HCT116 (cell line): ENCODE measurements around the gene BDNF. TPM values are rescaled to one million over a fixed set of nuclear protein-coding genes. Genes with fewer than 3 reads are reported as not detected.
A peak's percentile ranks its signal among the peaks of the same experiment; 100 is the strongest.

Experiments
- ATAC-seq: fragments of 200-7000 bp; cut with Tn5 transposase; 2 replicates; pipeline ENCODE4 v1.9.1; 2020; ENCODE audit warnings: mild to moderate bottlenecking, moderate library complexity
- BruUV-seq: library from RNA; stranded (reverse); fragments of 400-500 nt; replicated peaks from 2 replicates; lab custom pipeline; 2021; lab: Mats Ljungman, UMichigan
- CTCF ChIA-PET: fragments of 300-600 bp; sonication (Branson Sonifier 250); formaldehyde crosslinking; loops from one replicate; lab custom pipeline; 2021; ENCODE audit warnings: antibody characterized with exemption; lab: Charles Lee
- POLR2A ChIA-PET: fragments of 300-600, 350-600 bp; sonication (Branson Sonifier 250); formaldehyde crosslinking; loops from one replicate; lab custom pipeline; 2021; ENCODE audit warnings: antibody characterized with exemption; lab: Charles Lee
- RAD21 ChIA-PET, 2 experiments: fragments of 300-600 bp; sonication (Branson Sonifier 250); formaldehyde crosslinking; loops; one replicate each; lab custom pipeline; 2023; ENCODE audit warnings: low total read pairs in 2 of 2; ENCODE audit not compliant: uncharacterized antibody in 2 of 2, unreplicated experiment in 2 of 2, low non-redundant PET in 1 of 2; lab: Charles Lee
- DNase-seq: peaks from one replicate; pipeline ENCODE4 v3.0.0-alpha.2; 2010; ENCODE audit warnings: low read depth, low spot score
- H2AFZ ChIP-seq: fragments of 200-600 bp; shearing (Covaris generic), sonication (generic); 2 replicates; pipeline ENCODE4 v1.6.1; 2017; ENCODE audit warnings: low read depth, mixed run types, mixed read lengths, antibody characterized with exemption, low read length; ENCODE audit not compliant: poor library complexity, severe bottlenecking
- H3K27ac ChIP-seq: 2 replicates; pipeline ENCODE4 v1.5.1; 2012; ENCODE audit warnings: low read depth, low read length
- H3K27me3 ChIP-seq: fragments of 200-600 bp; sonication (generic); 2 replicates; pipeline ENCODE4 v1.6.1; 2016; ENCODE audit warnings: mixed run types, low read length, mixed read lengths; ENCODE audit not compliant: insufficient read depth
- H3K36me3 ChIP-seq, 2 experiments: fragments of 200-500 bp in 1 of 2; fragments of 200-600 bp in 1 of 2; sonication (Bioruptor generic) in 1 of 2; sonication (generic) in 1 of 2; 2 replicates each; pipeline versions ENCODE4 v1.5.1 to v1.6.1; 2014 to 2016; ENCODE audit warnings: low read length in 2 of 2, inconsistent platforms in 1 of 2, mixed read lengths in 1 of 2, mixed run types in 1 of 2; ENCODE audit not compliant: insufficient read depth in 2 of 2, control insufficient read depth in 1 of 2
- H3K4me1 ChIP-seq, 2 experiments: fragments of 200-600 bp in 1 of 2; sonication (generic) in 1 of 2; 2 replicates each; pipeline versions ENCODE4 v1.5.1 to v1.6.1; 2012 to 2017; ENCODE audit warnings: low read length in 2 of 2, inconsistent platforms in 1 of 2, mild to moderate bottlenecking in 1 of 2, mixed read lengths in 1 of 2, mixed run types in 1 of 2, moderate library complexity in 1 of 2; ENCODE audit not compliant: insufficient read depth in 2 of 2, control insufficient read depth in 1 of 2
- H3K4me2 ChIP-seq: fragments of 200-600 bp; sonication (generic); 2 replicates; pipeline ENCODE4 v1.6.1; 2017; ENCODE audit warnings: mixed run types, low read length, mixed read lengths
- H3K4me3 ChIP-seq, 2 experiments: fragments of 200-600 bp in 1 of 2; sonication (generic) in 1 of 2; replicated peaks in 1 of 2; 2 replicates each; pipeline ENCODE4 v1.5.1; 2011 to 2016; ENCODE audit warnings: low read length in 2 of 2, control low read depth in 1 of 2, low read depth in 1 of 2, mild to moderate bottlenecking in 1 of 2, mixed read lengths in 1 of 2, mixed run types in 1 of 2
- H3K79me2 ChIP-seq: fragments of 200-600 bp; sonication (generic); 2 replicates; pipeline ENCODE4 v1.6.1; 2017; ENCODE audit warnings: mild to moderate bottlenecking, mixed run types, low read length, moderate library complexity, mixed read lengths; ENCODE audit not compliant: insufficient read depth
- H3K9ac ChIP-seq: fragments of 200-600 bp; sonication (generic); 2 replicates; pipeline ENCODE4 v1.6.1; 2016; ENCODE audit warnings: low read length, mixed read lengths
- H3K9me2 ChIP-seq: fragments of 200-600 bp; sonication (generic), shearing (Covaris generic); 2 replicates; pipeline ENCODE4 v1.6.1; 2017; ENCODE audit warnings: mixed run types, mild to moderate bottlenecking, moderate library complexity; ENCODE audit not compliant: insufficient read depth
- H3K9me3 ChIP-seq, 2 experiments: fragments of 200-500 bp in 1 of 2; fragments of 200-600 bp in 1 of 2; sonication (Bioruptor generic) in 1 of 2; sonication (generic) in 1 of 2; 2 replicates each; pipeline ENCODE4 v1.6.1; 2014 to 2017; ENCODE audit warnings: low read length in 2 of 2, mixed read lengths in 2 of 2, inconsistent platforms in 1 of 2, low read depth in 1 of 2, mild to moderate bottlenecking in 1 of 2, mixed run types in 1 of 2, moderate library complexity in 1 of 2; ENCODE audit not compliant: control insufficient read depth in 1 of 2, insufficient read depth in 1 of 2
- H4K20me1 ChIP-seq: fragments of 200-600 bp; sonication (generic), shearing (Covaris generic); 2 replicates; pipeline ENCODE4 v1.6.1; 2017; ENCODE audit warnings: mixed run types, mild to moderate bottlenecking, moderate library complexity; ENCODE audit not compliant: insufficient read depth
- CBX3 ChIP-seq: IDR thresholded peaks from 2 replicates; pipeline ENCODE4 v1.6.1; 2012; ENCODE audit warnings: low read depth
- CEBPB ChIP-seq: IDR thresholded peaks from 2 replicates; pipeline ENCODE4 v1.6.1; 2012; ENCODE audit warnings: low read depth
- EGR1 ChIP-seq: IDR thresholded peaks from 2 replicates; pipeline ENCODE4 v1.6.1; 2012; ENCODE audit warnings: low read depth
- FOSL1 ChIP-seq: IDR thresholded peaks from 2 replicates; pipeline ENCODE4 v1.6.1; 2012; ENCODE audit warnings: low read depth
- POLR2A ChIP-seq: IDR thresholded peaks from 2 replicates; pipeline ENCODE4 v1.7.0; 2011; ENCODE audit warnings: borderline replicate concordance; ENCODE audit not compliant: insufficient read depth, insufficient read length; ENCODE audit errors: extremely low read depth
- POLR2AphosphoS5 ChIP-seq: IDR thresholded peaks from 2 replicates; pipeline ENCODE4 v1.6.1; 2011; ENCODE audit warnings: mild to moderate bottlenecking, low read depth, low read length, moderate library complexity
- SIN3A ChIP-seq: IDR thresholded peaks from 2 replicates; pipeline ENCODE4 v1.6.1; 2012; ENCODE audit warnings: low read depth
- SP1 ChIP-seq: IDR thresholded peaks from 2 replicates; pipeline ENCODE4 v1.6.1; 2012; ENCODE audit warnings: low read depth
- TCF7L2 ChIP-seq: IDR thresholded peaks from 2 replicates; pipeline ENCODE4 v1.7.0; 2011; ENCODE audit warnings: borderline replicate concordance, inconsistent platforms; ENCODE audit not compliant: insufficient read depth, insufficient read length; ENCODE audit errors: extremely low read depth
- ZNF274 ChIP-seq: fragments of 200-500 bp; sonication (Bioruptor generic); IDR thresholded peaks from 2 replicates; pipeline ENCODE4 v1.6.1; 2014; ENCODE audit warnings: mild to moderate bottlenecking, low read depth, low read length, inconsistent platforms
- intact Hi-C: fragments of 100-400 bp; cut with micrococcal nuclease; formaldehyde crosslinking; loops from 2 replicates; pipeline ENCODE4 v1.10.0; 2022
- total RNA-seq: library from RNA; stranded (reverse); gene quantifications from one replicate; pipeline ENCODE4 v1.2.1, GENCODE V29; 2021; ENCODE audit not compliant: unreplicated experiment

Gene BDNF
- total RNA-seq, 1 experiment from 2014 or later: 22.0 TPM

DNA sequence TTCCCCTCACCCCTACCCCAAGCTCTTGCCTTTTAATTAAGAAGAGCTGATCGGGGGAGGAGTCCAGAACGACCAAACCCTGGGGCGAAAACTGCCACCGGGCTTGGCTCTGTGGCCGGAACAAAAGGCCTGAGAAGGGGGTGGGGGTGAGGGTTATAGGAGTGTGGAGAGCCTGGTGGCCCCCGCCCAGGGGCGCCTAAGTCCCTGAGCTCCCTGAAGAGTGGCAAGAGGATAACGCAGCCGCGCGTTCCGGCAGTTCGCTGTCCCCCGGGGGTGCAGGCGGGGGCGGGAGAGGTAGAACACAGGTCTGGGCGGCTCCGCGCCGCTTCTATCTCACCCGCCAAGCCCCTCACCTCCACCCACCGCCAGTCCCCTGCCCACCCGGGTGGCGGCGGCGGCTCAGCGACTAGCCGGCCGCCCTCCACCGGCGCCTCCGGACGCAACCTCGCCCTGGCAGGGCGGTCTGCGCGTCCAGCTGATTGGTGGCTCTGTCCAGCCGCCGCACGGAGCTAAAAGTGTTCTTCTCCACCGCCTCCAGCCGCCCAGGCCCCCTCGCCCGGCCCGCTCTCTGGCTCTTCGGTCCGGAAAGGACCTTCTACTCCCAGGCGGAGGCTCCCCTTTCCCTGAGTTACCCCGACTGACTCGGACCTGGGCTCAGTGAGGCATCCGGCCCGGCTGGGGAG, 18.7 kb upstream of the BDNF start (continued):
- TF ChIP-seq EGR1 (no peak), POLR2A (peak; percentile 14), CEBPB (no peak), SP1 (no peak), FOSL1 (no peak)

DNA sequence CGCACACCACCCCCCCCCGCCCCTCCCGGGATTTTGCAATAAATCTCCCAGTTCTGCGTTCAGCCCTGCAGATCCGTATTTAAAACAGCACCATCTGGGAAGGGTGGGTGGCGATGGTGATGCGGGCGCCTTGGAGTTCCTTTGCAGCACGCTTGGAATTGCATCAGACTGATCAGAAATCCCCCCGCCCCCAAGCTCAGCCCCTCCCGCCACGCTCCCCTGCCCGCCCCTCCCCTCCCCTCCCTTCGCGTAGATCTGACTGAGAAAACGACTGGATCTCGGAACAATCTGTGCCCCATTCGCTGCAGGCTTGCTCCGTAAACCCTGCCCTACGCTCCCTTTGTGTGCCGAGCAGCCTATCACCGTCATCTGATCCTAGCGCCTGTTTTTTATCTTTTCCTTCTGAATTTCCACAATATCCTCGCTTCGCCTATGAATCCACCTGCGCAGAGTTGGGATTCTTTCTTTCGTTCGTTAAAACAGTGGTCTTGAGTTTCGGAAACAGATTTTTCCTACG, 18.1 kb upstream of the BDNF start:
- peak overlapping the region; percentile 94 for H2AFZ ChIP-seq
- POLR2A ChIA-PET: interaction anchor here (1.5 to 2.9 kb wide), 2 partner anchors 216 to 811 kb away, joined by 3 to 13 read pairs; no protein-coding TSS in a partner anchor
- H3K9me3 ChIP-seq: no peaks in the 10 kb centered on the region
- intact Hi-C loops: loop anchor here (5.0 kb wide), 1 partner anchor 389 kb away; the partner anchor contains the start of genes KIF18A and METTL15
- no peaks in the 10 kb centered on the region for H3K79me2 ChIP-seq
- H3K9ac ChIP-seq: peak overlapping the region; percentile 58
- RAD21 ChIA-PET: interaction anchor here in 1 of 2 experiments (2.8 kb wide), 1 partner anchor 19 kb away, joined by 12 read pairs; the partner anchor contains the start of gene BDNF
- no TSS peak for BruUV-seq
- CTCF ChIA-PET: interaction anchor here (0.7 to 3.8 kb wide), 8 partner anchors 10 to 956 kb away, joined by 3 to 39 read pairs (median 5); partner anchors contain the start of gene BDNF
- TF ChIP-seq POLR2AphosphoS5 (peak; percentile 63; the same call in 1 of the 2 replicates), TCF7L2 (peak; percentile 48), POLR2A (peak; percentile 87), SIN3A (no peak), ZNF274 (no peak), CEBPB (peak; percentile 50; the same call in 1 of the 2 replicates), CBX3 (peak; percentile 37; the same call in 1 of the 2 replicates)
- H3K27ac ChIP-seq: peak overlapping the region; percentile 85
- H3K4me1 ChIP-seq: peaks cover 18 to 28% of the 10 kb centered on the region in 2 experiments; a peak in 3 of 4 replicates
- DNase-seq: peak; percentile 73
- H3K36me3 ChIP-seq: no peaks in the 10 kb centered on the region
- peak overlapping the region; percentile 57 to 62 for H3K4me3 ChIP-seq
- H3K4me2 ChIP-seq: peak overlapping the region; percentile 96
- H3K9me2 ChIP-seq: no peaks in the 10 kb centered on the region
- H3K27me3 ChIP-seq: no peaks in the 10 kb centered on the region
- H4K20me1 ChIP-seq: no peaks in the 10 kb centered on the region
- peak; percentile 84 for ATAC-seq
